HG02678 (cell line): ENCODE data around the gene TRIM38.
"Not testable (repeated sequence)": the region's sequence is repeated elsewhere in the genome, so short reads cannot be mapped to it uniquely, and the experiment has no call there.

ENCODE experiments used
- ATAC-seq: cut with Tn5 transposase; IDR thresholded peaks from one replicate; pipeline ENCODE4 v1.9.1; 2021; ENCODE audit warnings: mild to moderate bottlenecking, moderate library complexity; ENCODE audit not compliant: unreplicated experiment

The TRIM38 gene

DNA sequence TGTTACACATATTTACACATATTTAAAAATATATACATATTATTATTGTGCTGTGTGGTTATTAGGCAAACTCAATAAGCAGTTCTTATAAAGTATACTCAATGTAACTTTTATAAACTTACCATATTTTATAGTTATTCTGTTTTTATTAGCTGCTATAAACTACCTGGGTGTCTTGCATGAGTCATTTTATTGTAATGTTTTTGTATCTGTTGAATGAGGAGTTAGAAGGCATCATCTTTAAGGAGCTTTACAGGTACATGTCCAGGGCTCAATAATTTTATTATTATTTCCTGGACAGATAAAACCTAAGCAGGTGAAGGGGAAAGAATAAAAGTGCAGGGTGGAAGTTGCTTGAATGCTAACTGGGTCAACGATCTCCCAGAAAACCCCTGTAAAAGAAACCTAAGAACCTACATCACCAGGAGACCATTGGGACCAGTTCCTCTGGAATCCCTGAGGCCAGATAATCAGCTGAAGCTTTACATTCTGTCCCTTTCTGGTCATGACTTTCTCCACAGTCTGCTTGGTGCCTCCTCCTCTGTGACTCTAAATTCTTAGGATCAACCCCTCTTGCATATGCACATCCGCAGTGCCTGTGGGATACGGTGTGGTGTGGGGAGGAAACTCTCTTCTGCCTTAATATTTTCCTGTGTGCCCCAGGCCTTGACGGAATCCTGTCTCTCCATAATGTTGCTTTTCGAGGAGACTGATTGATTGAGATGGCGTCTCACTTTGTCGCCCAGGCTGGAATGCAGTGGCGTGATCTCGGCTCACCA is 38.0 kb downstream of the TRIM38 start:
- ATAC-seq = no peak

DNA sequence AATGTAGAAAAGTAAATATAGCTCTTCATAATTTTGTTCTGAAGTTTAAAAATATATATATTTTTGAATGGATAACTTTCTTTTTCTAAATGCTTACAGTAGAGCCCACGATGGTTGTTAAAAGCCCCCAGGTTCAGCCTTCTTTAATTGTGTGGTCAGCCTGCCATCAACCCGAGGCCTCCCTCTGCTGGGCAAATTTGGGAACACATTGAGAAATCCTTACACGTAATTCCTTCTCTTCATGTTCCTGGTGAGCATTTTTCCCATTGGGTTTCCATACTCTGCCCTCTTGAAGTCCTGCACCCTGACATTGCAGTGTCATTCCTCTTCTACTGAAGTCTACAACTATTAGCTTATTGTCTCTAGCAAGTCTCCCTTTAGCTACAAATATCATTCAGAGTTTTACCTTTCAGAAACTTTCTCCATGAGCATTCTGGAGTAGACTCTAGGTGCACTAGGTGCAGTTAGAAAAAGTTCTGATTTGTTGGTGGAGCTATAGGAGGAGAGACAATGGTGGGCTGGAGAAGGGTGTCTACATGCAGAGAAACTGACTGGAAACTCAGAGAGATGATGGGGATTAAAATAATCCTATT is 40.6 kb downstream of the TRIM38 start:
- ATAC-seq = no peak

DNA sequence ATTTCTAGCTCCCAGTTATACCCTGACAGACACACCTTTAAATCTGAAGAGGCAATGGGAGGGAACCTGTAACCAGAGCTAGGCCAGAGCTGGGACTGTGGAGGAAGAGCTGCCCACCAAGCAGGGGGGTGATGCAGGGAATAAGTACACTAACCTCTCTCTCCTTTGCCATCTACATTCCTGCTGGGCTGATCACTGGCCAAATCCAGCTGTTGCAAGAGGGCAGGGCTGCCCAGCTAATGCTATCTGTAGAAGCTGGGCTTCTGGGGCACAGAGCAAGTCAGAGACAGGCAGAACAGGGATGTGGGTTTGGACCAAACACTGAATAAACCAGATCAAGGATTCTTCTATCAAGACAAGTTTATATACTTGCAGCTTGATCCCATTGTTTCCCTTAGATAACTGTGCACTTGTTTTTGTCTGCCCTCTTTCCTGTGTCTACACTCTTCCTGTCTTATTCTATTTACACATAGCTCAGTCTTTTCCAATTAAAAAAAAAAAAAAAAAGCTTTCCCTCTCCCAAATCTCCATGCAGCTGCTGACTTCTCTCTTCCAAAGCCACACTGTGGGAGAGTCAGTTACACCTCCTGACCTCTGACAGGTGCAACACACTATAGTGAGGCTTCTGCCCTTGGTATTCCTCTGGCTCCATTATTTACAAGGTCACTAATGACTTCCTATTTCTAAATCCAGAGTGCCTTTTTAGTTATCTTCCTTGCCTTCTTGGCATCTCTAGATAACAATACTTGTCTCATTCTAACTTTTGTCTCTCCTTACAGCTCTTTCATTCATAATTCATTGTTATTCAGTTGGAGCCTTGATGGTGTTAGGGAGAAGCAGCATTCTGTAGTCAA is 43.7 kb downstream of the TRIM38 start:
- no peak for ATAC-seq

DNA sequence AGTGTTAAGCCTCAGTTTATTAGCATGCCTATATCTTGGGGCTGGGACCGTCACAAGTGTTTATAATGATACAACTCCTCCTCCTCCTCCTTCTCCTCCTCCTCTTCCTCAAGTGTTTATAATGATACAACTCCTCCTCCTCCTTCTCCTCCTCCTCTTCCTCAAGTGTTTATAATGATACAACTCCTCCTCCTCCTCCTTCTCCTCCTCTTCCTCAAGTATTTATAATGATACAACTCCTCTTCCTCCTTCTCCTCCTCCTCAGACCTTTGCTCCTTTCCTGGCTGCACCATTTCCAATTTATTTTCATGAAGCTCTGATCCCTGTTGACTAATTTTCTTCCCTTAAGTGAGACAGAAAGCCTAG is 44.3 kb downstream of the TRIM38 start:
- not testable (repeated sequence) for ATAC-seq

DNA sequence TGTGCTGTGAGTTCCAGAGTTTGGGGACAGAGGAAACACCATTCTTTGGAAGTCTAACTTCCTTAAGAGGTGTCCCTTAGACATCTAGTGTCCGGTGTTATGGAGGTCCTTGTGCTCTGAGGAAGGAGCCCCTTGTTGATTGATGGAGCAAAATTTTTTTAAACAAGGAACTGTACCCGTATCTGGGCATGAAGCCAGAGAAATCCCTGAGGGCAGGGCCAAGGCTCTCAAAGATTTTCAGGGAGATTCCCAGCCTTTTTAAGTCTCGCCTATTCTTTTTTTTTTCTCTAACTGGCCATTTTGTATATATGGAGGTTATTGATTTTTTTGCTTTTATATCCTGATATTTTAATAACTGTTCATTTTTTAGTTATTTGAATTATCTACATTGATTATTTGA is 45.9 kb downstream of the TRIM38 start:
- no peak for ATAC-seq

DNA sequence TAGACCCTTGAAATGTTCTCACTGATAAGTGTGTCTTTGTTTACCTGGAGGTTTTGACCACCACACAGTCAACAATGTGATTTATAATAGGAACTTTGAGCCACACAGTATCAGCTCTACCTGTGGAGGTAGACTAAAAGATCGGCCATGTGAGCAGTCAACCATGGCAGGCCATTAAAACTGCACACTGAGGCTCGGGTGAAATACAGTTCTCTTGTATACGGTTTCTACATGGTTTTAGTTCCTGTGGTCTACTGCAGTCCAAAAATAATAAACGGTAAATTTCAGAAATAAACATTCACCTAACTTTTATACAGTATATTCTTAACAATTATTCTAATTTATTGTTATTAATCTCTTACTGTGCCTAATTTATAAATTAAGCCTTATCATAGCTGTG is 47.2 kb downstream of the TRIM38 start:
- ATAC-seq = no peak

DNA sequence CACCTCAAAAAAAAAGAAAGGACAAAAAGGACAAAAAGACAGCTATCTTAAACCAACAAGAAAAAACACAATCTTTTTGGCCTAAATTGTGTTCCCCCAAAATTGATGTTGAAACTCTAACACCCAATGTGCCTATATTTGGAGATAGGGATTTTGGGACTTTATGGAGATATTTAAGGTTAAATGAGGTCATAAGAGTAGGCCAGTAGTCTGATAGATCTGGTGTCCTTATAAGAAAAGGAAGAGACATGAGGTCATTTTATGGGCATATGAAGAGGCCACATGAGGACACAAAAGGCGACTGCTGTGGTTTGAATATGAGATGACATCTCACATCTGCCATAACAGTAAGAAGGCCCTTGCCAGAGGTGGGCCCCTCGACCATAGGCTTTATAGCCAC is 49.5 kb downstream of the TRIM38 start:
- ATAC-seq = no peak

DNA sequence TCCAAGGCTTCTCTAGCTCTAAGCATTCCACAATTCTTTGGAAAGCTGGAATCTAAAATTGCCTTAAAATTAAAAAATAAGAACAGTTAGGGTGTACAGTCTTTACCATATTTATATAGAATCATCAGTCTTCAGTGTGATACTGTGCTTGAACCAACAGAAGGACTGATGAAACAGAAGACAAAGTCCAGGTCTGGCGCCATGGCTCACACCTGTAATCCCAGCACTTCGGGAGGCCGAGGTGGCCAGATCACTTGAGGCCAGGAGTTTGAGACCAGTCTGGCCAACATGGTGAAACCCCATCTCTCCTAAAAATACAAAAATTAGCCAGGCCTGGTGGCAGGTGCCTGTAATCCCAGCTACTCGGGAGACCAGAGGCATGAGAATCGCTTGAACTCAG is 51.8 kb downstream of the TRIM38 start:
- not testable (repeated sequence) for ATAC-seq

DNA sequence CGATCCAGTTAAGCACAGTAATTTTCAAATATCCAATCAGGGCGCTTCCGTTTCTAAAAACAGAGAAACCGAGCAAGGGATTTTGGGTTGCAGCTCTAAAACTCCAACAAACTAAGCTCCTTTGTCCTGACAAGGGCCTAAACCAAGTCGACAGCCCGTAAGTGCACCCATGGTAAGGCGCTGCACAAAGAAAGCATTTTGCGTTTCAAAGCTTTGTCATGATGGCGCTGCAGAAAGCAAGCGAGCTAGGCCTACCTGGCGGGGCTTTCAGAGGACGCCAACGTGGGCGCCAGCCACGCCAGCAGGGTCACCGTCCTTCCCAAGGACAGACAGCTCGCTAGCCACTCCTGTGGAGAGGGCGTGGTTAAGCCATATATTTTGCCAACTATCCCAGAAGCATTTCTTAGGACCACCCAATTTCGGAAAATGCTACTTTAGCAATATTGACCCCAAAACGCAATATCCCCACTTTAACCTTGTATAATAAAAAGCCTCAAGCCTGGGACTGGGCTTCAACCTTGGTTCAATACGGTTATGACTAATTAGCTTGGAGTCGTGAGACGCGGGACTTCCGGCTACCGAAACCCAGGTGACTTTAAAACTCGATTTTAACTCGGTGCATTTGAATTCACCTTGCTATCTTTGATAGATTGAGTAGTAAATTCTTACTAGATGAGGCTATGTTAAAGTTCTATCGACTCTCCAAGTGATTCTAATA is 53.8 kb downstream of the TRIM38 start:
- ATAC-seq = no peak

DNA sequence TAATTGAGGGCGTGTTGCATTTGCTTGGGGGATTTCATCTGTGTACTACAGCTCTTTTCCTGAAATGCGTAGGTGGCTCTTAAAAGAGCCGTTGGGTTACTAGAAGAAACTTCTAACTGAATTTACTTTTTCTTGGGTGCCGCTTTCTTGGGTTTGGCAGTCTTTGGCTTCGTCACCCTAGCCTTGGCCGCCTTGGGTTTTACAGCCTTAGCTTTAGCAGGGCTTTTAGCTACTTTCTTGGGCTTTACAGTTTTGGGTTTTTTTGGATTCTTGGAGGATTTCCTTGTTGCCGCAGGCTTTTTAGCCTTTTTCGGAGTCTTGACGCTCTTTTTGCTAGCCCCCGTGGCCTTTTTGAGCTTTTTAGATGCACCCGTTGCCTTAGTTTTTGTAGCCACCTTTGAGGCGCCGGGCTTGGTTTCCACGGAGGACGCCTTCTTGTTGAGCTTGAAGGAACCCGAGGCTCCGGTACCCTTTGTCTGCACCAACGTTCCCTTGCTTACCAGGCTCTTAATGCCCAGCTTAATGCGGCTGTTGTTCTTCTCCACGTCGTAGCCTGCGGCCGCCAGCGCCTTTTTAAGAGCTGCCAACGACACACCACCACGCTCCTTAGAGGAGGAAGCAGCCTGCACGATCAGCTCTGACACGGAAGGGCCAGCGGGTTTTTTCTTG is 54.5 kb downstream of the TRIM38 start:
- no peak for ATAC-seq

DNA sequence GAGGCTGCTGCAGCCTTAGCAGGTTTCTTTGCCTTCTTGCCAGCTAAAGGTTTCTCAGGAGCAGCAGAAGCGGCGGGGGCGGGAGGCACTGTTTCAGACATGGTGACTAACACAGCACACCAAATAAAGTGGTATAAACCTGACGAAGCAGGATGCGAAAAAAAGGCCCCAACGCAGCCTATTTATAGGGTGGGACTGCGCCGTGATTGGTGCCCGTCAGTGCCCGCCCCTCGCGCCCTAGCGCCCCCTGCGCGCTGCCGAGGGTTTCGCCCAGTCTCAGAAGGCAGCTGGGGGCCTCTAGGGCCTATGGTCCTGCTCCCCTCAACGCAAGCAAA is 55.0 kb downstream of the TRIM38 start:
- no peak for ATAC-seq

DNA sequence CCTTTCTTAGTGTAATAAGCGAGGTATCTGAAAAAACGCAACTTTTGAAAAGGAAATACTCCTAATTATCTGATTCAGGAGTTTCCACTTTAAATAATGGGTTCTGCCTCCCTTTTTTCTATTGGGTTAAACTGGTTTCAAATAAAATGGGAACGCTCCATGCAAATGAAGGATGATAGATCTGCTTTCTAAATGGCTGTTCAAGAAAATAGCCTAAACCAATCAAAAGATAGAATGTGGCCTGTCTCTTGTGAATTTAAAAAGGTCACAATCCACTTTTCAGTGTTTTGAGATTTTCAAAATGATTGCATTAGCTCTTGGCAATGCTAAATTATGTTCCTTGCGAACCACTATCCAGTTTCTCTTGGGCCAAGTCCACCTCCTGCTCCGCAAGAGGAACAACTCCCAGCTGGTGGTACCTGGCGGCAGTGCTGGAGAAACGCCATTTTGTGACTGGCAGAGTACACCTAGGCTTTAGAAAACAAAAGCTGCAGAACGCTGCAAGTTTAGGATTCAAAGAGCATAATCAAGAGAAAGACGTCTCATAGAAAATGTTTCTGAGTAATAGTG is 56.7 kb downstream of the TRIM38 start:
- no peak for ATAC-seq

DNA sequence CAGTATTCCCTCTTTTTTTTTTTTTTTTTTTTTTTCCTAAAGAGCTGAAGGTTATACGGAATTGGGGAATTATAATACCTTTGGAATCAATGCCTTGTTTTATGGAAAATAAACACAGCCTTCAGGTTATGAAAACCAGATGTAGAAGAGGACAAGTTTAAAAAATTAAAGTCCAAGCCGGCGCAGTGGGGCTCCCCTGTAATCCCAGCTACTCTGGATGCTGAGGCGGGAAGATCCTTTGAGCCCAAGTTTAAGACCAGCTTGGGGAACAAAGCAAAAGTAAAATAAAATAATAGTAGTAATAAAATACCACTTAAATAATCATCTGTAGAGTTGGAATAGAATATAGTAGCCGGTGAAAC is 57.3 kb downstream of the TRIM38 start:
- ATAC-seq = no peak

DNA sequence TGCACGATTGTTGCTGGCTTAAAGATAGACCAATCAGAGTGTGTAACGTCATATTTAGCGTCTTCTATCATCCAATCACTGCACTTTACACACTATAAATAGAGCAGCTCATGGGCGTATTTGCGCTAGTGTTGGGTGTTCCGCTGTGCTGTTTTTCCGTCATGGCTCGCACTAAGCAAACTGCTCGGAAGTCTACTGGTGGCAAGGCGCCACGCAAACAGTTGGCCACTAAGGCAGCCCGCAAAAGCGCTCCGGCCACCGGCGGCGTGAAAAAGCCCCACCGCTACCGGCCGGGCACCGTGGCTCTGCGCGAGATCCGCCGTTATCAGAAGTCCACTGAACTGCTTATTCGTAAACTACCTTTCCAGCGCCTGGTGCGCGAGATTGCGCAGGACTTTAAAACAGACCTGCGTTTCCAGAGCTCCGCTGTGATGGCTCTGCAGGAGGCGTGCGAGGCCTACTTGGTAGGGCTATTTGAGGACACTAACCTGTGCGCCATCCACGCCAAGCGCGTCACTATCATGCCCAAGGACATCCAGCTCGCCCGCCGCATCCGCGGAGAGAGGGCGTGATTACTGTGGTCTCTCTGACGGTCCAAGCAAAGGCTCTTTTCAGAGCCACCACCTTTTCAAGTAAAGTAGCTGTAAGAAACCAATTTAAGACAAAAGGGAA is 57.9 kb downstream of the TRIM38 start:
- peak; percentile 43 for ATAC-seq

DNA sequence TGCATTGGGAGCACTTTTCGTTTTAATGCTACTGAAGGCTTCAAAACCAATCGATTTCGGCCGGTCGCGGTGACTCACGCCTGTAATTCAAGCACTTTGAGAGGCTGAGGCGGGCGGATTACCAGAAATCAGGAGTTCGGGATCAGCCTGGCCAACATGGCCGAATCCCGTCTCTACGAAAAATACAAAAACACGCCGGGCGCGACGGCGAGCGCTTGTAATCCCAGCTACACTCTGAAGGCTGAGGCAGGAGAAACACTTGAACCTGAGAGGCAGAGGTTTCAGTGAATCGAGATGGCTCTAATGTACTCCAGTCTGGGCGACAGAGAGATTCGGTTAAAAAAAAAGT is 58.4 kb downstream of the TRIM38 start:
- ATAC-seq = peak; percentile 10

DNA sequence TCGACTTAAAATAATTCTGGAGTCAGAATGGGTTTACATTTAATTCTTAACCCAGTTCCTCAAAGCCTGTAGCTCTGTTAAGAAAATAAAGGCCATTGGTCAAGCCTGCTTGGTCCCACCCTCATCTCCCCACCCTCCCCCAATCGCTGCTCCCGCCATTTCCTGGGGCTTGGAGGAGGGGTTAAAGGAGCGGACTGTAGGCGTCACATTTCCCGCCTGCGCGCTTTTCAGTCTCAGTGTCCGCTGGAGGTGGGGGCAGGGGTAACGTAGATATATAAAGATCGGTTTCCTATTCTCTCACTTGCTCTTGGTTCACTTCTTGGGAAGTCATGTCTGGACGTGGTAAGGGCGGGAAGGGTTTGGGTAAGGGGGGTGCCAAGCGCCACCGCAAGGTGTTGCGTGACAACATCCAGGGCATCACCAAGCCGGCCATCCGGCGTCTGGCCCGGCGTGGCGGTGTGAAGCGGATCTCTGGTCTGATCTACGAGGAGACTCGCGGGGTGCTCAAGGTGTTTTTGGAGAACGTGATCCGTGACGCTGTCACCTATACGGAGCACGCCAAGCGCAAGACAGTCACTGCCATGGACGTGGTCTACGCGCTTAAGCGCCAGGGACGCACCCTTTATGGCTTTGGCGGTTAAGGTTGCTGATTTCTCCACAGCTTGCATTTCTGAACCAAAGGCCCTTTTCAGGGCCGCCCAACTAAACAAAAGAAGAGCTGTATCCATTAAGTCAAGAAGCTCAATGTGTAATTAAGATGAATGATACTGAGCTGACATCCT is 58.9 kb downstream of the TRIM38 start:
- peak; percentile 57 for ATAC-seq

DNA sequence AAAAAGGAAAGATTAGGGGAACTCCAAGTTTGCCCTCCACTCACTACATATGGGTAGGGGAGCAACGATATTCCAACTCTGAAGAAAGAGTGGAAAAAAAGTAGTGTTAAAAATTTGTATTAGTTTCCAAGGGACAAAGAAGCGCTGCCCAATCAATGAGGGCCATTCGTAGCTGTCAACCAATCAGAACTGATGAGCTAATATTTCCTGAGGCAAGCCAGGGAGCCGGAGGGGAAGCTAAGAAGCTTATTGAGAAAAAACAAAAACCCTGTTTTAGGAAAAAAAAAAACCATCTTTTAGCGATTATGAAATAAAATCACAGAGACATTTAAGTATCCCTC is 59.5 kb downstream of the TRIM38 start:
- ATAC-seq = no peak

DNA sequence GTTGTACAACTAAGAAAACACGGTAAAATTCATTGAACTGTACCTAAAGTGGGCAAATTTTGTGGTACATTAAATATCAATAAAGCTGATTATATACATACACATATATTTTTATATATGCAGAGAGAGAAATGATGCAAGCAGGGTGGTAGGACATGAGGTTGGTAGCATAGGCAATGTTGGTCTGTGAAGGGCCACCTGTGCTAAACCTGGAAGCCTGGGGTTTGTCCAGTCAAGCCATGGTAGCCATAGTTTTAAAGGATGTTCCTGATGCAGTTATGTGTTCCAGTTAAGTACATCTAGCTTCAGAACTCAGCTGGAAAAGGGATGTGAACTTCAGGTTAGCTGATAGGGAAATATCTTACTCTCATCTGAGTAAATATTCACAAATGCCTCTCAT is 60.1 kb downstream of the TRIM38 start:
- ATAC-seq = no peak

DNA sequence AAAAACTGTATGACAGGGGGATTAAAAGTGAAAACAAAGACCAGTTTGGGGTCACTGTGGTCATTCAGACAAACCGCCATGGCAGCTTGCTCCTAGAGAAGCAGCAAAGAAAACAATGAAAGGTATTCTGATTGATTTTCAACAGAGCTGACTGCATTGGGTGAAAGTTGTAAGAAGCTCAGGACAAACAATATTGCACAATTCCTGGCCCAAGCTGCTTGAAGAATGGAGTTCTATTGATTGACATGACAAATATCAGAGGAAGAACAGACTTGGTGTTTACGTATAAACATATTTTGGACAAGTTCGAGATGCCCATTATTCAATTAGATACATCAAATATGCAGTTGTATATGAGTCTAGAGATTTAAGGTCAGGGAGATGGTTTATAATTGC is 62.0 kb downstream of the TRIM38 start:
- ATAC-seq = no peak
